Measurements from ENCODE around the gene TPD52L2.
"Not testable (repeated sequence)": the region's sequence is repeated elsewhere in the genome, so short reads cannot be mapped to it uniquely, and the experiment has no call there.

TPD52L2 gene

GRCh38 chr20:63908008-63908682 is 43.1 kb downstream of the TPD52L2 start:
- Histone ChIP-seq H3K9ac (peak overlapping the region in 8 of 11 experiments; percentile 14 to 50 (median 28); a peak in 12 of 22 replicates), H3K27me3 (no peaks in the 10 kb centered on the region), H3K27ac (peak overlapping the region in 10 of 11 experiments; percentile 1 to 68 (median 32); a peak in 11 of 22 replicates), H4K20me1 (peaks cover 99 to 100% (median 100%) of the 10 kb centered on the region in 11 experiments), H3K4me1 (peaks cover 72 to 97% (median 87%) of the 10 kb centered on the region in 10 experiments), H3K4me3 (no peak overlapping the region), H3K9me3 (replicated peaks in 1 of 11) (peaks cover 0 to 5% (median under 1%) of the 10 kb centered on the region in 11 experiments; a peak in 9 of 22 replicates), H3K4me2 (peak overlapping the region; percentile 28 to 68 (median 48); a peak in 17 of 22 replicates), H3K36me3 (peaks cover 5 to 88% (median 51%) of the 10 kb centered on the region in 11 experiments; a peak in 20 of 22 replicates)
- no peak for TF ChIP-seq Cebpa-rat (IDR thresholded peaks at IDR 0.05)

- Histone ChIP-seq H4K20me1 (peaks cover 81 to 100% (median 100%) of the 10 kb centered on the region in 11 experiments), H3K4me1 (peaks cover 60 to 89% (median 72%) of the 10 kb centered on the region in 10 experiments), H3K4me3 (no peak overlapping the region), H3K27ac (peak overlapping the region in 6 of 11 experiments; percentile 23 to 53 (median 43); a peak in 11 of 22 replicates), H3K9me3 (replicated peaks in 1 of 11) (peaks cover 10 to 35% (median 30%) of the 10 kb centered on the region in 11 experiments), H3K27me3 (no peaks in the 10 kb centered on the region), H3K36me3 (peaks cover 27 to 88% (median 58%) of the 10 kb centered on the region in 11 experiments), H3K9ac (peak overlapping the region in 6 of 11 experiments; percentile 6 to 41 (median 24); a peak in 6 of 22 replicates), H3K4me2 (peak overlapping the region; percentile 8 to 81 (median 47); a peak in 19 of 22 replicates)
- no peak for TF ChIP-seq Cebpa-rat (IDR thresholded peaks at IDR 0.05)
Measured at GRCh38 chr20:63911176-63911575, 46.1 kb downstream of the TPD52L2 start.

GRCh38 chr20:63913768-63914167 is 48.7 kb downstream of the TPD52L2 start:
- no peak overlapping the region for H3K9ac ChIP-seq
- peaks cover 51 to 83% (median 59%) of the 10 kb centered on the region in 10 experiments for H3K4me1 ChIP-seq
- peaks cover 51 to 88% (median 70%) of the 10 kb centered on the region in 11 experiments for H3K36me3 ChIP-seq
- H3K27ac ChIP-seq, result 0 out of 22 replicates have a peak overlapping the region, but pooled peaks of 1 of the 11 experiments have one; percentile 14
- 0 out of 22 replicates have a peak overlapping the region, but pooled peaks of 2 of the 11 experiments have one; percentile 26 to 81 for H3K4me2 ChIP-seq
- peaks cover 81 to 100% (median 100%) of the 10 kb centered on the region in 11 experiments for H4K20me1 ChIP-seq
- 0 out of 20 replicates have a peak overlapping the region, but pooled peaks of 2 of the 10 experiments have one; percentile 15 to 27 for H3K4me3 ChIP-seq
- H3K9me3 ChIP-seq (replicated peaks in 1 of 11), result peaks cover 15 to 43% (median 40%) of the 10 kb centered on the region in 11 experiments
- no peaks in the 10 kb centered on the region for H3K27me3 ChIP-seq
- no peak for TF ChIP-seq Cebpa-rat (IDR thresholded peaks at IDR 0.05)

DNA sequence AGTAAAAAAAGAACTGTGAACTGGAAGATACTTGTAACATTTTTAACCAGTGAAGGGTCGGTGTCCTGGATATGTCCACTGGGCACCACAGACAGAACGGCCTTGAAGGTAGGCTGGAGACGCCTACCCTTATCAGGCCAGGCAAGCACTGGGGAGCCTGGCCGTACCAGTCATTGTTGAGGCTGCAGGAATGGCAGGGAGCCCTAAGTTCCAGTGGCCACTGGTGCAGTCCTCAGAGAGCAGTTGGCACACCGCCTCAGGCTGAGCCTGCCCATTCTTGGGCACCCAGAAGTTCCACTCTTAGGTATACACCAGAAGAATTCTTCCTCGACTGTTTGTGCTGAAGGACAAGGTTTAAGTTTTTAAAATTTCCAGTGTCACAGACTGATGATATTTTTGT is 50.4 kb downstream of the TPD52L2 start:
- Histone ChIP-seq H3K27ac (no peak overlapping the region), H4K20me1 (peaks cover 76 to 100% (median 98%) of the 10 kb centered on the region in 11 experiments), H3K27me3 (no peaks in the 10 kb centered on the region), H3K9me3 (replicated peaks in 1 of 11) (peaks cover 15 to 43% (median 40%) of the 10 kb centered on the region in 11 experiments), H3K36me3 (peaks cover 63 to 94% (median 79%) of the 10 kb centered on the region in 11 experiments), H3K9ac (no peak overlapping the region), H3K4me3 (peak overlapping the region in 2 of 10 experiments; percentile 8 to 21; a peak in 1 of 20 replicates), H3K4me1 (peaks cover 34 to 66% (median 44%) of the 10 kb centered on the region in 10 experiments), H3K4me2 (peak overlapping the region in 1 of 11 experiments; percentile 15; a peak in 1 of 22 replicates)
- no peak for TF ChIP-seq Cebpa-rat (IDR thresholded peaks at IDR 0.05)

GRCh38 chr20:63916371-63916939 is 51.4 kb downstream of the TPD52L2 start:
- H3K36me3 ChIP-seq, result peaks cover 73 to 98% (median 89%) of the 10 kb centered on the region in 11 experiments
- H3K27ac ChIP-seq, H3K27me3 ChIP-seq, H3K9ac ChIP-seq: not testable (repeated sequence)
- H3K9me3 ChIP-seq (replicated peaks in 1 of 11), result peaks cover 15 to 43% (median 40%) of the 10 kb centered on the region in 11 experiments
- peaks cover 26 to 57% (median 35%) of the 10 kb centered on the region in 10 experiments for H3K4me1 ChIP-seq
- H4K20me1 ChIP-seq, result peaks cover 76 to 100% (median 98%) of the 10 kb centered on the region in 11 experiments
- H3K4me3 ChIP-seq, result 0 out of 20 replicates have a peak overlapping the region, but pooled peaks of 1 of the 10 experiments have one; percentile 21
- H3K4me2 ChIP-seq, result peak overlapping the region in 2 of 11 experiments; percentile 9 to 39; a peak in 1 of 22 replicates

GRCh38 chr20:63917811-63918210 is 52.7 kb downstream of the TPD52L2 start:
- H4K20me1 ChIP-seq, result peaks cover 76 to 100% (median 98%) of the 10 kb centered on the region in 11 experiments

GRCh38 chr20:63919130-63919529 is 54.1 kb downstream of the TPD52L2 start:
- H3K27me3 ChIP-seq, result no peaks in the 10 kb centered on the region
- H3K9ac ChIP-seq, result no peak overlapping the region
- no peak overlapping the region for H3K4me3 ChIP-seq
- H4K20me1 ChIP-seq, result peaks cover 76 to 100% (median 98%) of the 10 kb centered on the region in 11 experiments
- H3K36me3 ChIP-seq, result peaks cover 79 to 99% (median 91%) of the 10 kb centered on the region in 11 experiments
- H3K27ac ChIP-seq, result no peak overlapping the region
- H3K9me3 ChIP-seq (replicated peaks in 1 of 11), result peaks cover 15 to 33% (median 28%) of the 10 kb centered on the region in 11 experiments
- H3K4me1 ChIP-seq, result peaks cover 26 to 44% (median 39%) of the 10 kb centered on the region in 10 experiments
- no peak overlapping the region for H3K4me2 ChIP-seq
- TF ChIP-seq Cebpa-rat (IDR thresholded peaks at IDR 0.05), result no peak

More at GRCh38 chr20:63917811-63918210, 52.7 kb downstream of the TPD52L2 start:
- Histone ChIP-seq H3K9ac (peak overlapping the region in 2 of 11 experiments; percentile 31 to 35; a peak in 3 of 22 replicates), H3K27me3 (no peaks in the 10 kb centered on the region), H3K27ac (no peak overlapping the region; a peak in 1 of 22 replicates), H3K9me3 (replicated peaks in 1 of 11) (peaks cover 15 to 43% (median 40%) of the 10 kb centered on the region in 11 experiments), H3K36me3 (peaks cover 86 to 99% (median 95%) of the 10 kb centered on the region in 11 experiments), H3K4me3 (no peak overlapping the region), H3K4me2 (peak overlapping the region in 6 of 11 experiments; percentile 4 to 49 (median 26); a peak in 10 of 22 replicates), H3K4me1 (peaks cover 26 to 43% (median 33%) of the 10 kb centered on the region in 10 experiments)
- no peak for TF ChIP-seq Cebpa-rat (IDR thresholded peaks at IDR 0.05)

GRCh38 chr20:63920226-63920625 is 55.2 kb downstream of the TPD52L2 start:
- Histone ChIP-seq H3K36me3 (peaks cover 68 to 99% (median 88%) of the 10 kb centered on the region in 11 experiments), H3K27me3 (no peaks in the 10 kb centered on the region), H3K9ac (no peak overlapping the region), H3K9me3 (replicated peaks in 1 of 11) (peaks cover 14 to 22% (median 17%) of the 10 kb centered on the region in 11 experiments), H3K4me3 (no peak overlapping the region), H3K4me1 (peaks cover 37 to 54% (median 49%) of the 10 kb centered on the region in 10 experiments), H3K27ac (no peak overlapping the region), H3K4me2 (no peak overlapping the region), H4K20me1 (peaks cover 85 to 100% (median 98%) of the 10 kb centered on the region in 11 experiments)
- TF ChIP-seq Cebpa-rat (IDR thresholded peaks at IDR 0.05), result no peak
